Measurements from ENCODE around the gene TEX264.
"Not testable (repeated sequence)": the region's sequence is repeated elsewhere in the genome, so short reads cannot be mapped to it uniquely, and the experiment has no call there.

Gene TEX264, protein sequence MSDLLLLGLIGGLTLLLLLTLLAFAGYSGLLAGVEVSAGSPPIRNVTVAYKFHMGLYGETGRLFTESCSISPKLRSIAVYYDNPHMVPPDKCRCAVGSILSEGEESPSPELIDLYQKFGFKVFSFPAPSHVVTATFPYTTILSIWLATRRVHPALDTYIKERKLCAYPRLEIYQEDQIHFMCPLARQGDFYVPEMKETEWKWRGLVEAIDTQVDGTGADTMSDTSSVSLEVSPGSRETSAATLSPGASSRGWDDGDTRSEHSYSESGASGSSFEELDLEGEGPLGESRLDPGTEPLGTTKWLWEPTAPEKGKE

GRCh38 chr3:51670823-51671733 lies at the start of gene TEX264:
TEX264 (plus strand) TSS chr3:51671252; CDS start chr3:51674305, 3,053 bp downstream.
- peak; percentile 99 for DNase-seq (ENCODE audit: extremely low spot score, insufficient read length, low read depth)
- FAIRE-seq: peak; percentile 92

GRCh38 chr3:51622413-51622812 lies 48.6 kb upstream of the TEX264 start:
- FAIRE-seq (no peak), DNase-seq (ENCODE audit: extremely low spot score, insufficient read length, low read depth) (no peak)

GRCh38 chr3:51622868-51623267 lies 48.2 kb upstream of the TEX264 start:
- FAIRE-seq: no peak
- DNase-seq (ENCODE audit: extremely low spot score, insufficient read length, low read depth): no peak

- no peak for FAIRE-seq
- no peak for DNase-seq (ENCODE audit: extremely low spot score, insufficient read length, low read depth)
These were observed 40.5 kb upstream of the TEX264 start for GRCh38 chr3:51630513-51630912.

GRCh38 chr3:51637144-51637940 lies 33.7 kb upstream of the TEX264 start:
- FAIRE-seq (no peak), DNase-seq (ENCODE audit: extremely low spot score, insufficient read length, low read depth) (no peak)

- DNase-seq (ENCODE audit: extremely low spot score, insufficient read length, low read depth) (peak; percentile 25), FAIRE-seq (peak; percentile 57)
These were observed 33.0 kb upstream of the TEX264 start for GRCh38 chr3:51637941-51638471.

GRCh38 chr3:51642462-51642861 lies 28.6 kb upstream of the TEX264 start:
- FAIRE-seq: no peak

GRCh38 chr3:51646091-51646490 lies 25.0 kb upstream of the TEX264 start:
- FAIRE-seq: no peak
- DNase-seq (ENCODE audit: extremely low spot score, insufficient read length, low read depth): no peak

More at GRCh38 chr3:51642462-51642861, 28.6 kb upstream of the TEX264 start:
- no peak for DNase-seq (ENCODE audit: extremely low spot score, insufficient read length, low read depth)

DNA sequence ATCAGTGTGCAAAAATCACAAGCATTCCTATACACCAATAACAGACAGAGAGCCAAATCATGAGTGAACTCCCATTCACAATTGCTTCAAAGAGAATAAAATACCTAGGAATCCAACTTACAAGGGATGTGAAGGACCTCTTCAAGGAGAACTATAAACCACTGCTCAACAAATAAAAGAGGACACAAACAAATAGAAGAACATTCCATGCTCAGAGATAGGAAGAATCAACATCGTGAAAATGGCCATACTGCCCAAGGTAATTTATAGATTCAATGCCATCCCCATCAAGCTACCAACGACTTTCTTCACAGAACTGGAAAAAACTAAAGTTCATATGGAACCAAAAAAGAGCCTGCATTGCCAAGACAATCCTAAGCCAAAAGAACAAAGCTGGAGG lies 18.9 kb upstream of the TEX264 start:
- not testable (repeated sequence) for DNase-seq (ENCODE audit: extremely low spot score, insufficient read length, low read depth); FAIRE-seq

- not testable (repeated sequence) for FAIRE-seq; DNase-seq (ENCODE audit: extremely low spot score, insufficient read length, low read depth)
These were observed 17.6 kb upstream of the TEX264 start for GRCh38 chr3:51653409-51653808.

DNA sequence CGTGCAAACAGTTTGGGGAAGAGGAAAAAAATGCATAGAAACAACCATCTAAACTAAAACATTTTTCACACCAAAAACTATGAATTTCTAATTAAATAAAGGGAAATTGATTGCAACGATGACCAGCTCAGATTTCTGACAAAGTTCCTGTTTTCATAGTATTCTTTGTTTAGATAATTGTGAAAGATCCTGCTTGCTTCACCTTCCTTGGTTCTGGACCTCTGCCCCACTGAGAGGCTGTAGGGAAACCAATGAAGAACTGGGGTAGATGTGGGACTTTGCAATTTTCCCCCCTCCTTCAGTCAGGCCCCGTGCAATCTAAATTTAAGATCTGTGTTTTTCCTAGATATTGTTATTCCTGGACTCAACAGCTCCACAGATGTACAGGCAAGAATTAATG lies 13.8 kb upstream of the TEX264 start:
- FAIRE-seq (no peak), DNase-seq (ENCODE audit: extremely low spot score, insufficient read length, low read depth) (no peak)

- no peak for FAIRE-seq
- no peak for DNase-seq (ENCODE audit: extremely low spot score, insufficient read length, low read depth)
These were observed 11.1 kb upstream of the TEX264 start for GRCh38 chr3:51659942-51660341.

GRCh38 chr3:51662456-51662855 lies 8.6 kb upstream of the TEX264 start:
- no peak for DNase-seq (ENCODE audit: extremely low spot score, insufficient read length, low read depth)
- FAIRE-seq: no peak

- DNase-seq (ENCODE audit: extremely low spot score, insufficient read length, low read depth): no peak
- no peak for FAIRE-seq
These were observed 2.3 kb upstream of the TEX264 start for GRCh38 chr3:51668756-51669155.

- DNase-seq (ENCODE audit: extremely low spot score, insufficient read length, low read depth) (peak; percentile 38), FAIRE-seq (peak; percentile 87)
These were observed 1.6 kb upstream of the TEX264 start for GRCh38 chr3:51669241-51670052.

- DNase-seq (ENCODE audit: extremely low spot score, insufficient read length, low read depth): no peak
- FAIRE-seq: no peak
These were observed 814 bp upstream of the TEX264 start for GRCh38 chr3:51670053-51670822.

DNA sequence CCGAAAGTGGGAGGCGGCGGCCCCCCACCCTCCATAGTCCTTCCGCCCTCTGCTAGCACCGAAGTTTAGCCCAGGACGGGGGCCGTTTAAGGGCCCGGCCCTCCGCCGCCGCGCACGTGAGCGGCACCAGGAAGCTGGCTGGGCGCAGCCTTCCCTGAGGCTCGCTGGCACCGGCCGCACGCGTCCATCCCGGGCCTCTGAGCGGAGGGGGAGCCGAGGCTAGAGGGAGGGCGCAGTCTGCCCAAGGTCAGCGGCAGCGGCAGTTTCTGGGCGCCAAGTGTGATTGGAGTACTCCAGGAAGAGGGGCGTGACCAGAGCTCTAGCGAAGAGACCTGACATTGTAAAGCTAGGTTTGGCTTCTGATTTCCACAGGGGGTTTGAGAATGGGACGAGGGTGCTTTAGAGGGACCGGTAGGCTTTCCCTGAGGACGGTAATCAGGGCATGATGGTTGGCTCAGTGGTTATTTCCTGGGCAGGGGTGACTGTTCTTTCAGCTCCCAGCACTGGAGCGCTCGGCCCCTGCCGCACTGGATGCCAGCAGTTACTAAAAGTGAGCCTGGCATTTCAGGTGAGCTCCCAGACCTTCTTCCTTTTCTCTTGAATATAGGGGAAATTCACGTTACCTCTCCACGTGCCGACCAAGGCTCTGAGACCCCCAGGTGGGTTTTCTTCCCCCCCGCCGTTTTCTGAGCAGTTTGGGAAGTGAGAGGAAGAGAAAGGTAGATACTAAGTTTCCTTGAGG lies 853 bp downstream of the TEX264 start:
- no peak for FAIRE-seq
- DNase-seq (ENCODE audit: extremely low spot score, insufficient read length, low read depth): peak; percentile 52

Data from GM18507 (cell line).